Activated CD8-positive, alpha-beta memory T cell treated with anti-CD3 and anti-CD28 coated beads, Interleukin-2, amount 50 U/mL, for 48 hours (primary cell): ENCODE results near the gene NPIPA5.
"Not testable (repeated sequence)": the region's sequence is repeated elsewhere in the genome, so short reads cannot be mapped to it uniquely, and the experiment has no call there.

Experiments used
- DNase-seq: peaks from one replicate; pipeline ENCODE4 v3.0.0-alpha.2; 2020

Gene NPIPA5

GRCh38 chr16:15389916-15390315 lies 11.8 kb upstream of the NPIPA5 start:
- not testable (repeated sequence) for DNase-seq

DNA sequence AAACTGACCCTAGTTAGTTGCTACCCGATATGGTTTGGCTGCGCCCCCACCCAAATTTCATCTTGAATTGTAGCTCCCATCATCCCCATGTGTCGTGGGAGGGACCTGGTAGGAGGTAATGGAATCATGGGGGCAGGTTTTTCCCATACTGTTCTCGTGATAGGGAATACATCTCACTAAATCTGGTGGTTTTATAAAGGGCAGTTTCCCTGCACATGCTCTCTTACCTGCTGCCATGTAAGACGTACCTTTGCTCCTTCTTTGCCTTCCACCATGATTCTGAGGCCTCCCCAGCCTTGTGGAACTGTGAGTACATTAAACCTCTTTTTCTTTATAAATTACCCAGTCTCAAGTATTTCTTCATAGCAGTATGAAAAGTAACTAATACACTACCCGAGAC lies 10.0 kb upstream of the NPIPA5 start:
- not testable (repeated sequence) for DNase-seq

- not testable (repeated sequence) for DNase-seq
Measured at GRCh38 chr16:15382810-15383209, 4.7 kb upstream of the NPIPA5 start.

DNA sequence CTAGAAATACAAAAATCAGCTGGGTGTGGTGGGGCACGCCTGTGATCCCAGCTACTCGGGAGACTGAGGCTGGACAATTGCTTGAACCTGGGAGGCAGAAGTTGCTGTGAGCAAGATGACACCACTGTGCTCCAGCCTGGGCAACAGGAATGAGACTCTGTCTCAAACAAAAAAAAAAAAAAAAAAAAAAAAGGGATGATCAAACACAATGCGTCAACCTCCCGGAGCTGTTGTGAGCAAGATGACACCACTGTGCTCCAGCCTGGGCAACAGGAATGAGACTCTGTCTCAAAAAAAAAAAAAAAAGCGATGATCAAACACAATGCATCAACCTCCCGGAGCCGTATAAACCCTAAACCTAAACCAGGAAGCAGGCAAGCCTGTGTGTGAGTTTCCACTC lies 20.6 kb downstream of the NPIPA5 start:
- not testable (repeated sequence) for DNase-seq

DNA sequence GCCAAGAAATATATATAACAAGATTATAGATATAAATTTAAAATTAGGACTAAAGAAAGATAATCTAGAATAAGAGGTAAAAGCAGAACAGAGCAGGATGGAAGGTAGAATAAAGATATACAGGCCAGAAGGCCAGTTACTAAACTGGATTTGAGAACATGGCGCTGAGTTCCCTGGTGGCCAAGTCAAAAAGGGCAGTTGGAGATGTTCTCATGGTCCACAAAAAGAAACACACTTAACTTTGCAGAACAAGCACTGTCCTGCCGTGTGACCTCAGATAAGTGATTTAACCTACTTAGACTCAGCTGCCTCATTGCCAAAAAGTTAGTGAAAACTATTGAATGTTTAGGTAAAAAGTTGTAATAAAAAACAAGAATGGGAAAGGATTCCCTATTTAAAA lies 23.2 kb downstream of the NPIPA5 start:
- DNase-seq: not testable (repeated sequence)

DNA sequence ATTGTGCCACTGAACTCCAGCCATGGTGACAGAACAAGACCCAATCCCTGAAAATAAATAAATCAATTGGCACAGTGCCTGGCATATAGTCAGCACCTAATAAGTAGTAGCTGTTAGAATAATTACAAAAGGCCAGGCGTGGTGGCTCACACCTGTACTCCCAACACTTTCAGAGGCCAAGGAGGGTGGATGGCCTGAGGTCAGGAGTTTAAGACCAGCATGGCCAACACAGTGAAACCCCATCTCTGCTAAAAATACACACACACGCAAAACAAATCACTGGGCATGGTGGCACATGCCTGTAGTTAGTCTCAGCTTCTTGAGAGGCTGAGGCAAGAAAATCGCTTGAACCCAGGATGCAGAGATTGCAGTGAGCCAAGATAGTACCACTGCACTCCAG lies 25.2 kb downstream of the NPIPA5 start:
- not testable (repeated sequence) for DNase-seq

- not testable (repeated sequence) for DNase-seq
Measured at GRCh38 chr16:15351745-15352144, 26.3 kb downstream of the NPIPA5 start.

DNA sequence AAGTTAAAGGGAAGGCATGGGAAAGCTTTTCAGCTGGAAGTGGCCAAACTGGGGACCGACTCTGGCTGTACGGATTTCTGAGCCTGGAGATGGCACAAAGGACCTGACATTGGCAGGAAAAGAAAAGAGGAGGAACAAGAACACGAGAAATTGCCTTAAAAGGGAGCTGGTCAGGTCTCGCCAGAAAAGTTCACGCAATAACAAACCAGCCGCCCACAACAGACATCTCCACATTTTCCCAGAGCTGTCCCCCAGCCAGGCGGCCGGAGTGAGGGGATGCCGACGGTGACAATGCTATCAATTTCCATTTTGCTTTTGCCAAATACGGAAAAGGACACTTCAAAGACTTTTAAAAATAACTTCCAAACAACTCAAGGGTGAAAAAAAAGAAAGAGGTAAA lies 26.8 kb downstream of the NPIPA5 start:
- not testable (repeated sequence) for DNase-seq

DNA sequence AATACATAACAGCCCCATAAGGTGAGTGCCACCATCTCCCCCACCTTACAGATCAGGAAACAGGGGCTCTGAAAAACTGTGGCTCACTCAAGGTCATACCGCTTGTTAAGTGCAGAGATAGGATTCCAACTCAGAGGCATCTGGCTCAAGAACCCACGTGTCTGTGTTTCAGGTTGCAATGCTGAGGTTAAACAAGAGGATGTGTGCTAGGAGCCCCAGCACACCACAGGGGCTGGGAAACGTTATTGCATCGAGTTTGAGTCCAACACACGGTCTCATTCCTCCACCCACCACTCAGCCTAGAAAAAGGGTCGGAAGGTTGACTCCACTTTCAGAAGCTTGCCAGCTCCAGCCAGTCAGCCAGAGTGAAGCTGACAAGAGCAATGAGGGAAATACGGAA lies 29.4 kb downstream of the NPIPA5 start:
- DNase-seq: not testable (repeated sequence)

DNA sequence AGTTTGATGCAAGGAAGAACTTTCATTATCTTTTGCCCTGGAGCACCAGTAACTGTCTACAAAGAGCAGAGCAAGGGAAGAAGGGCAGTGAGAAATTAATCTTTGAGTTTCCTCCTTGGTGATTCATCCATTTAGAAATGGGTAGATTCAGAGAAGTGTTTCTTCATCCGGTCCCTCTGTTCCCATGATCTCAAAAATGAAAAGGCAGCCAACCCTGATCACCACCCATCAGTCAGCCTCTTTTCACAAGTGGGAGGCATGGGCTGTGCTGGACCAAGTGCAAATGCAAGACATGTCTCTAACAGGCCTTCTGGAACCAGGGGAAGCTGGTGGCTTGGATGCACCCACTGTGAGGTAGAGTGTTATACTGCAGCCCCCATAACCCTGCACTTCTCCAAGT lies 35.8 kb downstream of the NPIPA5 start:
- not testable (repeated sequence) for DNase-seq

GRCh38 chr16:15338986-15339385 lies 39.1 kb downstream of the NPIPA5 start:
- not testable (repeated sequence) for DNase-seq

DNA sequence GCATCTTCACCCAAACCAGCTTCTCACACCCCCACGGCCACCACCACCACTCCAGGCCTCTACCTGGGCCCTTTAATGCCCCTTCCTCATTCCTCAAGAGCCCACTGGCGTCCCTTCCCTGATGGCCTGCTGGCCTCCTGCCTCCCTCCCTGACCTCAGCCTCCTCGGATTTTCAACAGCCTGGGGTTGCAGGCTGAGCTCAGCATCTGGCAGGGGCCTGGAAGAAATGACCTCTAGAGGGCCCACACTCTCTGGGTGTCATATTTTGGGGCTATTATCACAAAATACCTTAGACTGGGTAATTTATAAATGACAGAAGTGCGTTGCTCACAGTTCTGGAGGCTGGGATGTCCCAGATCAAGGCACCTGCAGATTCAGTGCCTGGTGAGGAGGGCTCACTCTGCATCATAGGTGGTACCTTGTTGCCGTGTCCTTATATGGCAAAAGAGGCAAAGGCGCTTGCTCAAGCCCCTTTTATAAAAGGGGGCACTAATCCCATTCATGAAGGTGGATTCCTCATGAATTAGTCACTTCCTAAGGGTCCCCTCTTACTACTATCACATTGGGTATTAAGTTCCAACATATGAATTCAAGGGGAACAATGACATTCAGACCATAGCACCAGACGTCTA lies 40.0 kb downstream of the NPIPA5 start:
- DNase-seq: not testable (repeated sequence)

DNA sequence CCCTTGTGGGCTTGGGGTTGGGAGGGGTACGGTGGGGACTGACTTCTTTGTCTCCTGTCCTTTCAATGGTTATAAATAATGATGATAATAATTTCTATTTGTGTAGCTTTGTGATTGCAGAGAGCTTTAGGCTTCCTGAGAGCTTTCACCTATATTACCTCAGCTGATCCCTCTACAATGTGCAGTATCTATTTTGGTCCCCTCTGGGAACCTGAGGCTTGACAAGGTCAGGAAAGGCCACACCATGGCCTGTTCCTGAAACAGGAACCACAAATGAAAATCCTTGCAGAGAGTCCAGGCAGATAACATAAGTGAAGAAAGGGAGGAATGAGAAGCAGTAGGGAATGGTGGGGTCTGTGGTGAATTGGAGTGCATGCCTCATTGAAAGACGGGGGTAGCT lies 42.5 kb downstream of the NPIPA5 start:
- not testable (repeated sequence) for DNase-seq

DNA sequence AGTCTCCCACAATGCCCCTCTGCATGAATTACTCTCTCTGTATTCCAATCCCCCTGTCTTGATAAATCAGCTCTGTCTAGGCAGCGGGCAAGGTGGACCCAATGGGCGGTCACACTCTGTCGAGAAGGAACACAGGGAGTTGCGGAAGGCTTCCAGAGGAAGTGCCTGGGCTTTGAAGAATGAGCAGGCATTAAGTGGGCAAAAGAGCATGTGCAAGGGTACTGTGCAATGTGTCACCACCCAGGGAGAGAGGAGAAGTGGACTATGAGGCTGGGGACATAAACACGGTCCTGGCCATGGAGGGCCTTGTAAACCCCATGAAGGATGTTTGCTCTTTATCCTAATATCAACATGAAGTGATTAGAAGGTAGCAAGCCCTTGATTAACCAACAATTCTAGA lies 44.1 kb downstream of the NPIPA5 start:
- not testable (repeated sequence) for DNase-seq

- DNase-seq: not testable (repeated sequence)
Measured at GRCh38 chr16:15330978-15331377, 47.1 kb downstream of the NPIPA5 start.

- not testable (repeated sequence) for DNase-seq
Measured at GRCh38 chr16:15324954-15325353, 53.1 kb downstream of the NPIPA5 start.

GRCh38 chr16:15323373-15323772 lies 54.7 kb downstream of the NPIPA5 start:
- not testable (repeated sequence) for DNase-seq

- not testable (repeated sequence) for DNase-seq
Measured at GRCh38 chr16:15321221-15321620, 56.9 kb downstream of the NPIPA5 start.

GRCh38 chr16:15314562-15314961 lies 63.5 kb downstream of the NPIPA5 start:
- DNase-seq: not testable (repeated sequence)
